RPMI7951 (cell line): ENCODE measurements around the gene PLCH2. TPM values are rescaled to one million over a fixed set of nuclear protein-coding genes. Genes with fewer than 3 reads are reported as not detected.
"Not testable (repeated sequence)": the region's sequence is repeated elsewhere in the genome, so short reads cannot be mapped to it uniquely, and the experiment has no call there.

Experiments used
- DNase-seq: peaks from one replicate; pipeline ENCODE4 v3.0.0-alpha.2; 2012; ENCODE audit warnings: low read depth
- total RNA-seq: library from RNA; depleted of rRNA; stranded (reverse); fragments of >200 nt; shearing (Covaris generic); gene quantifications from 2 replicates; pipeline ENCODE4 v1.2.3, GENCODE V29; 2014

The PLCH2 gene
- total RNA-seq, 1 experiment from 2014 or later = 0.12 TPM

DNA sequence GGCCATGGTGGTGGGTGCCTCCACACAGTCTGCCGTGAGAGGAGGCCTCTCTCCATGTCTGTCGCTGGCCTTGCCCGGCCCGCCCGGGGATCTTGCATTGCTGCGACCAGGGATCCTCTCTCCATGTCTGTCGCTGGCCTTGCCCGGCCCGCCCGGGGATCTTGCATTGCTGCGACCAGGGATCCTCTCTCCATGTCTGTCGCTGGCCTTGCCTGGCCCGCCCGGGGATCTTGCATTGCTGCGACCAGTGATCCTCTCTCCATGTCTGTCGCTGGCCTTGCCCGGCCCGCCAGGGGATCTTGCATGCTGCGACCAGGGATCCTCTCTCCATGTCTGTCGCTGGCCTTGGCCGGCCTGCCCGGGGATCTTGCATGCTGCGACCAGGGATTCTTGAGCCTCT, 35.7 kb upstream of the PLCH2 start:
- not testable (repeated sequence) for DNase-seq

DNA sequence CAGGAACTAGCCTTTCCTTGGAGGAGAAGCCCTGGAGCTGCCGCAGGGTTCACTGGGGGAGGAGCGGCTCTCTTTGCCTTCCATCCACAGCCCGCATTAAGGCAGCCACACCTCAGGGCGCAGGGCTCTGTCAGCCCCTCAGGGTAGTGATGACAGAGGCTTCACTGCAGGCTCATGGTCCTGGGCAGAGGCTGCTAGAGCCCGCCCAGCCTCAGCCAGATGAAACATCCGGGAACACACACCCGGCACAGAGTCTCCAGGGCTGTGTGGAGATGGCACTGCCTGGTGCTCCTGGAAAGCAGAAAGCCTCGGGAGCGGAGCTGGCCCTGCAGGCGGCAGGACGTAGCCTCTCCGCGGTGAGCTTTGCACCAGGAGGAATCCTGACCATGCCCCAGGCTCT, 34.3 kb upstream of the PLCH2 start:
- peak; percentile 49 for DNase-seq

DNA sequence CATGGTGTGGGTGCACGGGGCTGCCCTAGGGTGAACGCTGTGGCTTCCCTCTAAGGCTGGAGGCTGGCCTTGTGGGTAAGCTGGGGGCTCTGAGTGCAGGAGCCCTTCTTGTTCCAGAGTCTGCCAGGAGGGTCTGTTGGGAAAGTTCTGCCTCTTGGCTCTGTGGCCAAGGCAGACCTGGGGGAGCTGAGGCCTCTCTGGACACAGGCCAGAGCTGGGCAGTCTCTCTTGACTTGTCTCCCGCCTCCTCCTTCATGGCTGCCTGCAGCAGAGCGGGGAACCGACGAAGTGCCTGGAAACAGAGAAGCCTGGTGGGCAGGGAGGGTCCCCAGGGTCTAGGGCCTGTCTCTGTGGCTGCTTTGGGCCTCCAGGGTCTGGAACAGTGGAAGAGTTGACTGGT, 33.4 kb upstream of the PLCH2 start:
- DNase-seq = no peak

DNA sequence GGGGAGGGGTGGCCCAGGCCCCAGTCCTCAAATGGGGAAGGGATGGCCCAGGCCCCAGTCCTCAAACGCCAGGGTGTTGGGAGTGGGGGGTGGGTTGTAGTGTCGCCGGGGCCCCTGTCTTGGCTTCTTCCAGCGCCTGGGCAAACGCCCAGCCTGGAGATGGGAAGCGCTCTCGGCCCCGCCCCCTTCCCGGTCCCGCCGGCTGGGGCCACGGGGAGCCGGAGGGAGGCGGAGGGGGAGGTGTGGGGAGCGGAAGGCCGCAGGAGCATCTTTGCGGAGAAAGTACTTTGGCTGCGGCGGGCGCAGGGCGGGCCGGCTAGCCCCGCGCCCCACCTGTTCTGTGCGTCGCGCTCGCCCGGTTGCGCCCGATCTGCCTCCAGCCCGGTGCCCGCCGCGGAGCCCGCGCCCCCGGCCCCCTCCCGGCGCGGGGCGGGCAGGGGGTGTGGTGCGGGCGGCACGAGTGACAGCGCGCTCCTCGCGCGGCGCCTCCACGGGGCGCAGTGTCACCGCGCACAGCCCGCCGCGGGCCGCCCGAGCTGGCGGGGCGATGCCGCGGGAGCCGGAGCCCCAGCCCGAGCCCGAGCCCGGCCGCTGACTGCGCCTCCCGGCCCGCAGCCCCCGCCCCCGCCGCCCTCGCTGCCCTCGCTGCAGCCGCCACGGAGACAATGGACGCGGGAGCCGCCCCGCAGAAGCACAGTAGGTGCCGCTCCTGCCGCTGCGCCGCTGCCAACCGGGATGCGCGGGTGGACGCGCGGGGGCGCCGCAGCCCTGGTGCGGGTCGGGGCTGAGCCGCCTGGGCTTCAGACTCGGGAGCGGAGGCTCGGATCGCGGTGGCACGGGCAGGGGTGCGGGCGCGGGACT, 32.6 kb upstream of the PLCH2 start:
- no peak for DNase-seq

DNA sequence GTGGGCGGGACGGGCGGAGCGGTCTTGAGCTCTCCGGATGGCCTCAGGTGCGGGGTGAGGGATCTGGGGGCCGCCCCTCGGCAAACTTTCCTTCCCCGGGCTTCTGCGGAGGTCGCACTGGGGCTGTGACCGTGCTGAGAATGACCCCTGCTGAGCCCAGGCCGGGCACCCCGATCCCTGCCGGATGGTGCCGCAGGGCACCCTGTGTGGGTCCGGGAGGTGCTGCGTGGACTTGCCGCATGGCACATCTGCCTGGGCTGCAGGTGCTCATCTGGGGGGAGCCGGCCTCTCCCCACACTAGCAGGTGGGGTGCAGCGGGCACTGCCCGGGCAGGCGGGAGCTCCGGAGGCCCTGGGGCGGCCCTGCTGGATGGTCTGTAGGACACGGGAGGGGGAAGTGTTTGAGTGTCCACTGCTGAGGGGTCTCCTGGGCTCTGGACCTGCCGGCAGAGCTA, 31.9 kb upstream of the PLCH2 start:
- DNase-seq = no peak

DNA sequence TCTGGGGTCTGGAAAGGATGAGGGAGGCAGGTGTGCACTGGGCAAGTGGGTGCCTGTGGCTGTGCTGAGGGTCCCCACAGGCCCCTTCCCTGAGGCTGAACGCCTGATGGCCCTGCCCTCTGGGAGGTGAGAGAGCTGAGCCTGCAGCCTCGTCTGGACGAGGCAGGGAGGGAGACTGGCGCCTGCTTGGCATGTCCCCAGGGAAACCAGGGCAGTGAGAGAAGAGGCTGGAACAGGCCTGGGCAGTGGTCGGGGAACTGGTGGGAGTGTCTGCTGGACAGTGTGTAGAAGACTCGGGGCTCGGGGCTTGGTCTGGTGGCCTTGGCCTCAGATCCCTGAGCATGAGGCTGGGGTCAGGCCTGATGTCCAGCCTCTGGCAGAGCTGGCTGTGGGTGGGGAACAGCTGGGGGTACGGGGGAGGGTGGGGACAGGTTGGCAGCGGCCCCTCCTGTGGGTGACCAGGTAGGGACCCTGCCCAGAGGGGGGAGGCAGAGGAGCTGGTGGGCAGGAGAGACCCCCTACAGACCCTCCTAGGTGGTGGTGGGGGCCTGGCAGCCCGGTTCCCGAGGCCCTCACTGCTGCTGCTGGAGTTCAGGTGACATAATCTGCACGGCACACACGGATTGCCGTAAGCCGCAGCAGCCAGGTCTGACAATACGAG, 30.8 kb upstream of the PLCH2 start:
- no peak for DNase-seq

DNA sequence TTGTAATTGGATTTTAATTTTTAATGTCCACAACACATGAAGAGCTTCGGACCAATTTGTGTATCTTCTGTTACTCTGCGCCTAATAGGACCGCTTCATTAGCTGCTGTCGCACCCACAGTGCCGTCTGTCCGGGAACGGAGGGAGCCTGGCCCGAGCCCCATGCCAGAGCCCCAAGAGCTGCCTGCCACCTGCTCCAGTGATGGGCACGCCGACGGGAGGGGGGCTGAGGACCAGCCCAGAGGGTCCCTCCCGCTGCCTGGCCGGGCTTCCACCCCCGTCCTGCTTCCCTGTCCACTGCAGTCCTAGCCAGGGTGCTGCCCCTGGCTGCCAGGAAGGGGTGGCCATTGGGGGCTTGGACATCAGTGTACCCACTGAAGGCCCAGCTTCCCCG, 30.3 kb upstream of the PLCH2 start:
- no peak for DNase-seq

DNA sequence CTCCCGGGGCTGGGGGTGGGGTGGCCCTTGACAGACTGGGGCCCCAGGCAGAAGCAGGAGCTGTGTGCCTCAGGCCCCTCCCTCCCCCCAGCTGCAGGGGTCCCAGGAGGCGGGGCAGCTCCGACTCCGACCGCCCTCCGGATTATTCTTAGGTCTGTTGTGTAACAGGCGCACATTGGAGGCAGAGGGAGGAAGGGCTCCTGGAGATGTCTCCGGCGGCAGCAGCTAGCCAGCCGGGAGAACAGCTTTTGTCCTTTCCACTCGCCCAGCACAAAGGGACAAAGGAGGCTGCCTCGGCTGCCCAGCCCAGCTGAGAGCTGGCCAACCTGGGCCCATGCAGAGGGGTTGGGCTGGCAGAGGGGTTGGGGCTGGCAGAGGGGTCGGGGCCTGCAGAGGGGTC, 29.7 kb upstream of the PLCH2 start:
- no peak for DNase-seq

DNA sequence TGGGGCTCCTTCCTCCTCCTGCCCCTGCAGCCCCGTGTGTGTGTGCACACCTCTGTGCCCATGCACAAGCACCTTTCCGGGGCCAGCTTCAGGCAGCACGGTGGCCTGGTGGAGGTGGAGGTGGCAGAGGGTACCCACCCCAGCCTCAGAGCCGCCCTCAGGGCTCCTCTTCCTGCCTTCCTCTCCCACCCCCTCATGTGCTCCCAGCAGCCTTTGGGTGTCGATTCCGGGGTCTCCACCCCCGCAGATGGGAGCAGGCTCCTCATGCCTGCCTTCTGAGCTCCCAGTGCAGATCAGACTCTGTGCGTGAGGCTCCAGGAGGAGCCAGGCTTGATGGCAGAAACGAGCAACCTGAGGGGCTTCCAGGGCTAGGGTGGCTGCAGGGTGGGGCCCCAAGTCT, 29.2 kb upstream of the PLCH2 start:
- DNase-seq = no peak

DNA sequence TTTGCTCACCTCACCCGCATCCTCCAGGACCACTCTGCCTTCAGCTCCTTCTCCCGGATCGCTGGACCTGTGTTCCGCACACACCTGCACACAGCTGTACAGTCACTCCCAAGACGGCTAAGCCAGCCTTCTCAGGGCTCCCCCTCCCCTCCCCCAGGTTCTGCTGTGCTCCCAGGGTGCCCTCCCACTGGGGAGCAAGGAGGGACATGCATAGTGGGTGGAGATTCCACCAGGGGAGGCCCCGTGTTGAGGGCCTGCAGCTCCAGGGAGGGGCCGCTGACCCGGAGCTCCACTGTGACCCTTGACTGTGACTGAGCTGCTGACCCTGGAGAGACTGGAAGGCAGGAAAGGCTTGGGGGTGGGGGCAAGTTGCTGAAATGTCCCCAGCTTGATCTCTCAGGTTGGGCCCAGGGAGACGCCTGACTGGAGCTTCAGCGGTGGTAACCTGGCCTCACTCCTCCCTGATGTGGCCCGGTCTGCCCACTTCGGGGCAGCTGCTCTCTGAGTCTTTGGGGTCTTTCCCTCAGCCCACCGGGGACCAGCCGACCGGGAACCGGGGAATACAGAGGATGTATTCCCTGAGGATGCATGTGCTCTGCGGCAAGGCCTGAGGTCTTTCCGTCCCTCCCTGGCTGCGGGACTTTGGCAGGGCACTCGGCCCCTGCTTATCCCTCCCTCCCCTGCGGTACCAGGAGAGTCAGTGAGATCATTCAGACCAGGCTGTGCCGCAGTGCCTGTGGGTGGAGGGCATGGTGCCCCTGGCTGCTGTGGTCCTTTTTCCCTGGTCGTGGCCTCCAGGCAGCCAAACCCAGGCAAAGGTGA, 28.6 kb upstream of the PLCH2 start:
- no peak for DNase-seq

DNA sequence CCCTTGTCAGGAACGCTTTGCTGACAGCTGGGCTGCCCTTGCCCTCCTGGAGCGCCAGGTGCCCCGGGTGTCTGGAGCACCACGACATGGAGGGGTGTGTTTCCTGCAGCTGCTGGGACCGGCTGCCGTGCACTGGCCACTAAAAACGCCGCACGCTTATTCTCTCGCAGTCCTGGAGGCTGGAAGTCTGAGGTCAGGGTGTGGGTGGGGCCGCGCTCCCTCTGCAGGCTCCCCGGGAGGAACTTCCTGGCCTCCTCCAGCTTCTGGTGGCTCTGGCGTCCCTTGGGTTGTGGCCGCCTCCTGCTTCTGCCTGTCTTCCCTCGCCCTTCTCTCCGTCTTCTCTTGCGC, 28.0 kb upstream of the PLCH2 start:
- peak; percentile 73 for DNase-seq

DNA sequence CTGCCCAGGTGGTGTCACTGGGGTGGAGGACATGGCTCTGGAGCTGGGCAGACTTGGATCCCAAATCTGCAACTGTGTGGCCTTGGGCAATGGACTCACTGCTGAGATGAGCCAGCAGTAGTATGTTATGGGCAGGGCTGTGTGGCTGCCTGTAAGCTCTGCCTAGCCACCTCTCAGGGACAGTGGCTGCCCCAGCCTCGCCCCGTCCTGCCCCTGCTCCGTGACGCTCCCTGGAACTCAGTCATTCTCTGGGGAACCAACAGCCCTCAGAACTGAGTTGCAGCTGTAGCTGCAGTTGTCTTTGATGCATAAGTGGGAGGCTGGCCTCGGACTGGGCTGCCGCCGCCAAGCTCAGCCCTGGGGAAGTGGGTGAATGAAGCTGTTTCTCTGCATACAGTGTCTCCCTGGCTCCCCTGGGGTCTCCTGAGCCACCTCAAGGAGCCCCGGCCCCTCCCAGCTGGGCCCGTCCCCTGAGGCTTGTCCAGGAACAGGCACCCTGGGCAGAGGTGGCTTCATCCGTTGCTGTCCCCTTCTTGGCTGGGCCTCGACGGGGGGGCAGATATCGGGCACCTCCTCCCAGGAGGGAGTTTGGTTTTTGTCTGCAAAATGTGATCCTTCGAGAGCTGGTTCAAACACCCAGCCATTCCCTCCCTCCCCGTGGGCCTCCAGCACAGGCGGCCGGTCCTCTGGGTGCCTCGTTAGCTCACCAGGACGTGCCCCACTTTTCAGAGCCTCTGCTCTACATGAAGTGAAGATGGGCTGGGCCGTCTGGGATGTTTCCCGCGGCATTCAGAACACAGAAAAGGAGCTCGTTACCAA, 26.2 kb upstream of the PLCH2 start:
- peak; percentile 63 for DNase-seq

DNA sequence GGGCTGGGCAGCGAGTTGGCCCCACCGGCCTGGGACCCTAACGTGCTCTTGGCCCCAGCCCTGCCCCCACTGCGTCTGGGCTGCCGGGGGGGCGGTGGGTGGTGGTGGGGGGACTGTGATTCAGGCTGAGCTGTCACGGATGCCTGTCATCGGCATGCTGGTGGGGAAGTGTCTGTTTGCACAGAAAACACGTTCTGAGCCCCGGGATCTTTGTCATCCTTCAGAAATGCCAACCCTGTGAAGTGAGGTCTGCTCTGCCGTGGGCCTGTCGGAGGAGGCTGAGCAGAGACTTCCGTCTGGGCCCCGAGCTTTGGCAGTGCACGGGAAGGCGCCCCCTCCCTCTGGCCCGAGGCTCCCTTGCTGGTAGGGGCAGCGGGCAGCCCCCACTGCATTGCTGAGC, 24.3 kb upstream of the PLCH2 start:
- DNase-seq = peak; percentile 87

DNA sequence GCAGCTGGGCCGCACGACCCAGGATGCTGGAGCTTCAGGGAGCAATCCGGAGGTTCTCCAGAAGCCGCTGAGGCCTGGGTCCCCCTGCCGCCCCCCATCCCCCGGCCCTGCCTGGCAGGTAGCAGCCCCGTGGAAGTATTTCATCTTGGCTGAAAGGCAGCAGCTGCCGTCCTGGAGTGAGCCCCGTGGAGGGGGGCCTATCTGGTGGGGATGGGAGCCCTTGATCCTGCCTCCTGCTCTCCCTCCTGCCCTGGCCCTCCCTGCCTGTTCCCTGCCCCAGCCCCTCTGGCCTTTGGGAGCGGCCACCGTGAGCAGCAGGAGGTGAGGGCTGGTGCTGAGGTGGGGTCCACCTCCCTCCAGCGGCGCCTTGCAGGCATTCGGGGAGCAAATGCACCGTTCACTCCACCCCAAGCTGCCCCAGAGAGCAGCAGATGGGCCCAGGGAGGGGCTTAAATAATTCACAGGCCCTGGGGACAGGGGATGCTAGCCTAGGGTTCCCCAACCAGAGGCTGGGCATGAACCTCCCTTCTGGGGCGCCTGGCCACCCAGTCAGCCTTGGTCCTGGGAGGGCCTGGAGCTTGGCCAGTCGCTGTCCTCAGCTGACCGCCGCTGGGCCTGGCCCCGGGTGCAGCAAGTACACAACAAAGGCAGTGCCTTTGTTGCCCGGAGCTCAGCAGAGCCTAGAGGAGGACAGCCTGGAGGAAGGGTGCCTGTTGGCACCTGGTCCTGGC, 23.7 kb upstream of the PLCH2 start:
- peak; percentile 51 for DNase-seq

DNA sequence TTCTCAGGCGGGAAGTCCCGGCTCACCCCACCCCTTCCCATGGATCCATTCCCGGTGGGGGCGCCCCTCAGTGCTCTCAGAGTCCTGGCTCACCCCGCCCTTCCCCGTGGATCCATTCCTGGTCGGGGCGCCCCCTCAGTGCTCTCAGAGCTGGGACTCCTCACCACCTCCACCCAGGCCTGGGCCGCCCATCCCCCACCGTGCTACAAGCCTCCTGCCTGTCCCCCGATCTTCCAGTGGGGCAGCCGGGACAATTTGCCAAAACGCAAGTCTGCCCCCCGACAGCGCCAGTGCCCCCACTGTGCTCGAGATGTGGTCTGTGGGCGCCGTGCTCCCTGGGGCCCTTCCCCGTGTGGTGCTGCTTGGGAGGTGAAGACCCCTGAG, 23.2 kb upstream of the PLCH2 start:
- no peak for DNase-seq

DNA sequence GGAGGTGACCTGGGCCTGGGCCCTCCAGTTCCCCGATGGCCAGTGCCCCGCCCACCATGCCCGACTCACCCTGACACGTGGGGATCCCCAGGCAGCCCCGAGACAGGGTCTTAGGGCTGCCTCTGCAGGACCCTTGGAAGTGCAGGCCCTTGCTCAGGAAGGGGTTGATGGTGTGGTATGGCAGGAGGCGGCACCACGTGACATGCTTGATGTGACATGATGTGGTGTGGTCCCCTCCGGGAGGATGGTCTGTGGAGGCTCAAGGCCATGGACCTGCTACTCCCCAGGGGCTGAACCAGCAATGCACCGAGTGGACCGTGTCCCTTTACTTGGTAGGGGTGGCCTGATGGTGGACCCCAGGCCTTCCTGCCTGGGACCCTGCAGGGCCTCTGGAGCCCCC, 21.9 kb upstream of the PLCH2 start:
- DNase-seq = no peak

DNA sequence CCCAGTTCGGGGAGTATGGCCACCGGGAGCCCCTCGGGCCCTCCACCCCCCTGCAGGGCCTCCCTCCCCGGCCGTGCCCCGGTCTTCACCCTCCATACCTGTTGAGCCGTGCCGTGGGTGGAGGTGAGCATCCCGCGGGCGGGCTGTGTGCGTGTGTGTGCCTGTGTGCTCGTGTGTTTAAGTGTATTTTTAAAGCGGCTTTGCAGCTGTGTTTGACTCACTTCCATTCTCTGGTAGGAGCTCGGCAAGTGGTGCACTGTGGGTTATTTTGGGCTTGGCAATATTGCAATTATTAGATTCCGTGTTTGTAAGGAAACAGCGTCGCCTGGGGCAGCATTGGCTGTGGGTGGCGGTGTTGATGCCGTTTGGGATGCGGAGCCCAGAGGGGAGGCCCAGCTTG, 20.3 kb upstream of the PLCH2 start:
- DNase-seq = peak; percentile 80

DNA sequence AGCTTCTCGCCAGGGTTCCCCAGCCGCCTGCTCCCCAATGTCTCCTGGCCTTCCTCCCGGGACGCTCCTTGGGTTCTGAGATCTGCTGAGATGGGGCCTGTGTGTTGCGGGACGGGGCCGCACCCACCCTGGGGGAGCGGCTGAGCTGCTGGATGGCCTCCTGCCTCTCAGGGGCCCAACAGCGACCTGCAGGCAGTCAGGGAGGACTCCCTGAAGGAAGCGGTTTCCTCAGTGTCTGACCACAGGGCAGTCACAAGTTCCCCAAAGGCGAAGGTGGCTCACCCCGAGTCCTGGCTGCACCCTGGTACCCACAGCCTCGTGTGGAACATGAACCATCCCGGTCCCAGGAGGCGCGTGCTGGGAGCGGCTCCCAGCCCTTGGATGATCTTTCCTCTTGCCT, 18.6 kb upstream of the PLCH2 start:
- DNase-seq = no peak

DNA sequence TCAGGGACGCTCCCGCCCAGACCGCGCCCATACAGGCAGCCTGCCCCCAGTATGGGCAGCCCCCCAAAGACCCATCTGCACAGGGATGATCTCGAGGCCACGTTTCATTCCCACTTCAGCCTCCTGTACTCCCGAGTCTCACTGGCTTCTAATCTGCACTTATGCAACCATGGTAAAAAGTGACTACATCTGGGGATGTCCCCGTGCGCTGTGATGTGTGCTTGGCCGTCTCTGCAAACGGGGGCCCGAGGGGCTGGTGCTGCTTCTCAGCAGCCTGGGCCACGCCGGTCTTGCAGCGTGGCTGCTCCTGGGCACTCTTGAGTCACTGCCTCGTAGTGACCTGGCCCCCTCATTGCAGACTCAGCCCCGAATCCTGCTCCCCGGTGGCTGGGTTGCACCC, 17.4 kb upstream of the PLCH2 start:
- no peak for DNase-seq

DNA sequence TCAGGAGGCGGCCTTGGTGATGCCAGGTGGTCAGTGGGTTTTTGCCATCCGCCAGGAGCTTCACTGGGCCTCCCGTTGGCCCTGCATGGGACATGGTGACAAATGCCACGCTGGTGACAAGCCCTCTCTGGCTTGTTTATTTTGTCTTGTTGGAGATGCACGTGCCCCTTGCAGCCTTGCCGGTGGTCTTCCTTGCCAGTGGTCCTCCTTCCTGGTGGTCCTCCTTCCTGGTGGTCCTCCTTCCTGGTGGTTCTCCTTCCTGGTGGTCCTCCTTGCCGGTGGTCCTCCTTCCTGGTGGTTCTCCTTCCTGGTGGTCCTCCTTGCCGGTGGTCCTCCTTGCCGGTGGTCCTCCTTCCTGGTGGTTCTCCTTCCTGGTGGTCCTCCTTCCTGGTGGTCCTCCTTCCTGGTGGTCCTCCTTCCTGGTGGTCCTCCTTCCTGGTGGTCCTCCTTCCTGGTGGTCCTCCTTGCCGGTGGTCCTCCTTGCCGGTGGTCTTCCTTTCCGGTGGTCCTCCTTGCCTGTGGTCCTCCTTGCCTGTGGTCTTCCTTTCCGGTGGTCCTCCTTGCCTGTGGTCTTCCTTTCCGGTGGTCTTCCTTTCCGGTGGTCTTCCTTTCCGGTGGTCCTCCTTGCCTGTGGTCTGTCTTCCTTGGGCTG, 16.9 kb upstream of the PLCH2 start:
- DNase-seq = not testable (repeated sequence)

DNA sequence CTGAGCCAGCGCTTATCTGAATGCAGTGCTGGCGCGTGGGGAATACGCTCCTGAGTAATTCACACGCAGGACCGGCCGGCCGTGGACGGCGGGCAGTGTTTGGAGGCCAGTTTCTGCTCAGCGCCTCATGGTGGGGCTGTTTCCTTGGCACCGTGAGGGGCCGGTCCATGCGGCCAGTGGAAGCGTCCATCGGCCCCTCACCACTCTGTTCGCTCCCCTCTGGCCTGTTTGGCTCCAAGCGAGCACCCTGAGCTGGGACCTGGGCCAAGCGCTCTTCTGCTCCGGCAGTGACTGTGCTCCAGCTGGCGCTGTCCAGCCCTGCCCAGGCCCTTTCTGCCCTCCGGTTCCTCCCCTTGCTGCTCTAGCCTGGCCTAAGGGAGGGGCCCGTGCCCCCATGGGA, 16.3 kb upstream of the PLCH2 start:
- peak; percentile 71 for DNase-seq
